HepG2 (cell line): ENCODE measurements around the gene REPIN1. TPM values are rescaled to one million over a fixed set of nuclear protein-coding genes. Genes with fewer than 3 reads are reported as not detected.

Source experiments
- CHCHD3 ChIP-seq: sonication (generic); formaldehyde crosslinking; IDR thresholded peaks from 2 replicates; pipeline ENCODE4 v1.8.0; 2022; ENCODE audit warnings: mild to moderate bottlenecking, missing genetic modification reagents, moderate library complexity
- HOXA9 ChIP-seq: sonication (generic); formaldehyde crosslinking; IDR thresholded peaks from 2 replicates; pipeline ENCODE4 v1.8.1; 2022; ENCODE audit warnings: missing genetic modification reagents, mild to moderate bottlenecking, moderate library complexity, borderline replicate concordance
- IRF2 ChIP-seq: IDR thresholded peaks from 2 replicates; pipeline ENCODE4 v1.6.1; 2018; ENCODE audit warnings: missing genetic modification reagents, missing compliant biosample characterization
- ISX ChIP-seq: sonication (generic); formaldehyde crosslinking; conservative IDR thresholded peaks from 2 replicates; pipeline ENCODE4 v1.5.0; 2020; ENCODE audit warnings: missing genetic modification reagents
- MATR3 ChIP-seq: sonication (generic); formaldehyde crosslinking; IDR thresholded peaks from 2 replicates; pipeline ENCODE4 v1.4.0; 2020; ENCODE audit warnings: missing genetic modification reagents
- MED1 ChIP-seq: sonication (generic); formaldehyde crosslinking; IDR thresholded peaks from 2 replicates; pipeline ENCODE4 v1.4.0; 2020; ENCODE audit warnings: missing genetic modification reagents
- U2AF1 ChIP-seq: fragments of 200-400 bp; formaldehyde crosslinking; optimal IDR thresholded peaks from 2 replicates; pipeline ENCODE3; 2017; ENCODE audit warnings: mild to moderate bottlenecking, low read depth, low read length
- ZNF333 ChIP-seq: sonication (generic); formaldehyde crosslinking; IDR thresholded peaks from 2 replicates; pipeline ENCODE4 v1.4.0; 2020; ENCODE audit warnings: mild to moderate bottlenecking, missing genetic modification reagents, borderline replicate concordance
- ZNF605 ChIP-seq: sonication (generic); formaldehyde crosslinking; IDR thresholded peaks from 2 replicates; pipeline ENCODE4 v1.8.0; 2022; ENCODE audit warnings: mild to moderate bottlenecking, missing genetic modification reagents
- ZNF629 ChIP-seq: sonication (generic); formaldehyde crosslinking; conservative IDR thresholded peaks from 2 replicates; pipeline ENCODE4 v1.5.0; 2020; ENCODE audit warnings: missing genetic modification reagents
- ZSCAN12 ChIP-seq: sonication (generic); formaldehyde crosslinking; IDR thresholded peaks from 2 replicates; pipeline ENCODE4 v1.9.0; 2021; ENCODE audit warnings: mild to moderate bottlenecking, missing genetic modification reagents
- ZSCAN29 ChIP-seq: sonication (generic); formaldehyde crosslinking; conservative IDR thresholded peaks from 2 replicates; pipeline ENCODE4 v1.4.0; 2020; ENCODE audit warnings: mild to moderate bottlenecking, missing genetic modification reagents
- polyA plus RNA-seq, 8 experiments: library from polyadenylated mRNA; depleted of rRNA in 3 of 8; stranded (reverse) in 7 of 8; unstranded in 1 of 8; fragments of >200 nt; fragmentation: Illumina TruSeq in 4 of 8; extraction: Trizol in 4 of 8; gene quantifications; 2 replicates each; pipeline versions ENCODE4 v1.2.1 to v1.2.3, GENCODE V29; 2011 to 2016; ENCODE audit warnings: low read depth in 4 of 8, missing spikeins in 1 of 8, mixed read lengths in 1 of 8; ENCODE audit not compliant: insufficient read depth in 1 of 8
- total RNA-seq, 5 experiments: library from RNA; depleted of rRNA; stranded (reverse); fragments of >200 nt; fragmentation: Illumina TruSeq; extraction: Trizol; gene quantifications; 2 replicates each; pipeline ENCODE4 v1.2.3, GENCODE V29; 2016; ENCODE audit warnings: low read depth in 1 of 5
- TF ChIP-seq, protein P1 (sequence below): sonication (generic); formaldehyde crosslinking; IDR thresholded peaks from 2 replicates; pipeline ENCODE4 v1.4.0; 2020; ENCODE audit warnings: mild to moderate bottlenecking, missing genetic modification reagents
- TF ChIP-seq, protein P2 (sequence below): sonication (generic); formaldehyde crosslinking; IDR thresholded peaks from 2 replicates; pipeline ENCODE4 v1.8.1; 2022; ENCODE audit warnings: mild to moderate bottlenecking, missing genetic modification reagents
- TF ChIP-seq, protein P3 (sequence below): IDR thresholded peaks from 2 replicates; pipeline ENCODE4 v1.6.1; 2016; ENCODE audit warnings: mild to moderate bottlenecking
- TF ChIP-seq, protein P4 (sequence below): sonication (generic); formaldehyde crosslinking; IDR thresholded peaks from 2 replicates; pipeline ENCODE4 v1.5.0; 2020; ENCODE audit warnings: mild to moderate bottlenecking, missing genetic modification reagents
- TF ChIP-seq, protein P5 (sequence below): sonication (generic); formaldehyde crosslinking; IDR thresholded peaks from 2 replicates; pipeline ENCODE4 v1.4.0; 2020; ENCODE audit warnings: mild to moderate bottlenecking, missing genetic modification reagents, borderline replicate concordance
- TF ChIP-seq, protein P6 (sequence below): IDR thresholded peaks from 2 replicates; pipeline ENCODE4 v1.6.1; 2016

REPIN1 gene
- total and polyA plus RNA-seq, 2 of the 13 experiments (the other 11 are each of a cell fraction or from before 2014, with no cell fraction given): 69.9 to 108 TPM

DNA sequence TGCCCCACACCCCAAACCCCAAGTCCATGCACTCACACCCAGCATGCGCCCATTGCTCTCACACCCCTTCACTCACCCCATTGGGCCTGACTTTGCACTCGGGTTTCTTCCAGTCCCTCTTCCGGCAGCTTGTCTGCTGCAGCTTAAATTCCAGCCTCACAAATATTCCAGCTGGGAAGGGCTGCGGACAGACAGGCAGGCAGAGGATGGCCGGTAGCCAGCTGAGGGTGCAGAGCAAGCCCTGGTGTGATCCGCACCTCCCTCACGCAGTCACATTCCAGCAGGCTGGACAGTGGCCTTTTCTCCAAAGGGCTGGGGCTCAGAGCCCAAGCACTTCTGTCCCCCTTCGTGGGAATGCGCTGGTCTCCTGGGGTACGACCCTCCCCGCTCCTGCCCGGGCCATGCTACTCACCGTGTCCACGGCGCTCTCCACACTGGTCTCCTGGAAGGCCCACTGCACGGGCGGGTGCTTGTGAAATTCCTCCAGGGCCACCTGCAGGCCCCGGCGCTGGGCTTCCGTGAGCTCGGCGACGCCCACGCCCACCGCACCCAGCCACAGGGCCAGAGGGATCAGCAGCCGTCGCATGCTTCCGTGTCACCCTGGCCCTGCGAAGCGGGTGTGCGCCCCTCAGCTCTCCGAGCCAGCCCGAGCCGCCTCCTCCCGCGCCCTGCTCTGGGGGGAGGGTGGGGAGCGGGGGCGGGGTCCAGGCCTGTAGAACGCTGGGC is 28.4 kb upstream of the REPIN1 start (continued):
- TF ChIP-seq ZNF629: peak; percentile 86
- TF ChIP-seq, protein P1, sequence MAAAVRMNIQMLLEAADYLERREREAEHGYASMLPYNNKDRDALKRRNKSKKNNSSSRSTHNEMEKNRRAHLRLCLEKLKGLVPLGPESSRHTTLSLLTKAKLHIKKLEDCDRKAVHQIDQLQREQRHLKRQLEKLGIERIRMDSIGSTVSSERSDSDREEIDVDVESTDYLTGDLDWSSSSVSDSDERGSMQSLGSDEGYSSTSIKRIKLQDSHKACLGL (CRISPR knock-in tag): peak; percentile 46; the same call in 1 of the 2 replicates
- TF ChIP-seq ZSCAN12 (CRISPR knock-in tag): no peak
- TF ChIP-seq MED1 (CRISPR knock-in tag): no peak
- TF ChIP-seq, protein P2, sequence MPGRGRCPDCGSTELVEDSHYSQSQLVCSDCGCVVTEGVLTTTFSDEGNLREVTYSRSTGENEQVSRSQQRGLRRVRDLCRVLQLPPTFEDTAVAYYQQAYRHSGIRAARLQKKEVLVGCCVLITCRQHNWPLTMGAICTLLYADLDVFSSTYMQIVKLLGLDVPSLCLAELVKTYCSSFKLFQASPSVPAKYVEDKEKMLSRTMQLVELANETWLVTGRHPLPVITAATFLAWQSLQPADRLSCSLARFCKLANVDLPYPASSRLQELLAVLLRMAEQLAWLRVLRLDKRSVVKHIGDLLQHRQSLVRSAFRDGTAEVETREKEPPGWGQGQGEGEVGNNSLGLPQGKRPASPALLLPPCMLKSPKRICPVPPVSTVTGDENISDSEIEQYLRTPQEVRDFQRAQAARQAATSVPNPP (CRISPR knock-in tag): no peak
- no peak for TF ChIP-seq HOXA9
- TF ChIP-seq ZNF605 (CRISPR knock-in tag): peak; percentile 81
- TF ChIP-seq, protein P3, sequence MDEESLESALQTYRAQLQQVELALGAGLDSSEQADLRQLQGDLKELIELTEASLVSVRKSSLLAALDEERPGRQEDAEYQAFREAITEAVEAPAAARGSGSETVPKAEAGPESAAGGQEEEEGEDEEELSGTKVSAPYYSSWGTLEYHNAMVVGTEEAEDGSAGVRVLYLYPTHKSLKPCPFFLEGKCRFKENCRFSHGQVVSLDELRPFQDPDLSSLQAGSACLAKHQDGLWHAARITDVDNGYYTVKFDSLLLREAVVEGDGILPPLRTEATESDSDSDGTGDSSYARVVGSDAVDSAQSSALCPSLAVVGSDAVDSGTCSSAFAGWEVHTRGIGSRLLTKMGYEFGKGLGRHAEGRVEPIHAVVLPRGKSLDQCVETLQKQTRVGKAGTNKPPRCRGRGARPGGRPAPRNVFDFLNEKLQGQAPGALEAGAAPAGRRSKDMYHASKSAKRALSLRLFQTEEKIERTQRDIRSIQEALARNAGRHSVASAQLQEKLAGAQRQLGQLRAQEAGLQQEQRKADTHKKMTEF (CRISPR knock-in tag): 0 out of 2 replicates have a peak, but pooled peaks have one; percentile 24
- no peak for TF ChIP-seq MATR3 (CRISPR knock-in tag)
- no peak for TF ChIP-seq ZSCAN29
- TF ChIP-seq ZNF333 (CRISPR knock-in tag): no peak
- TF ChIP-seq CHCHD3 (CRISPR knock-in tag): no peak
- TF ChIP-seq, protein P4, sequence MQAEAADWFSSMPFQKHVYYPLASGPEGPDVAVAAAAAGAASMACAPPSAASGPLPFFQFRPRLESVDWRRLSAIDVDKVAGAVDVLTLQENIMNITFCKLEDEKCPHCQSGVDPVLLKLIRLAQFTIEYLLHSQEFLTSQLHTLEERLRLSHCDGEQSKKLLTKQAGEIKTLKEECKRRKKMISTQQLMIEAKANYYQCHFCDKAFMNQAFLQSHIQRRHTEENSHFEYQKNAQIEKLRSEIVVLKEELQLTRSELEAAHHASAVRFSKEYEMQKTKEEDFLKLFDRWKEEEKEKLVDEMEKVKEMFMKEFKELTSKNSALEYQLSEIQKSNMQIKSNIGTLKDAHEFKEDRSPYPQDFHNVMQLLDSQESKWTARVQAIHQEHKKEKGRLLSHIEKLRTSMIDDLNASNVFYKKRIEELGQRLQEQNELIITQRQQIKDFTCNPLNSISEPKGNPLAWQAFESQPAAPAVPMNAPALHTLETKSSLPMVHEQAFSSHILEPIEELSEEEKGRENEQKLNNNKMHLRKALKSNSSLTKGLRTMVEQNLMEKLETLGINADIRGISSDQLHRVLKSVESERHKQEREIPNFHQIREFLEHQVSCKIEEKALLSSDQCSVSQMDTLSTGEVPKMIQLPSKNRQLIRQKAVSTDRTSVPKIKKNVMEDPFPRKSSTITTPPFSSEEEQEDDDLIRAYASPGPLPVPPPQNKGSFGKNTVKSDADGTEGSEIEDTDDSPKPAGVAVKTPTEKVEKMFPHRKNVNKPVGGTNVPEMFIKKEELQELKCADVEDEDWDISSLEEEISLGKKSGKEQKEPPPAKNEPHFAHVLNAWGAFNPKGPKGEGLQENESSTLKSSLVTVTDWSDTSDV (CRISPR knock-in tag): no peak
- no peak for TF ChIP-seq IRF2 (CRISPR knock-in tag)
- no peak for TF ChIP-seq ISX (CRISPR knock-in tag)
- TF ChIP-seq, protein P5, sequence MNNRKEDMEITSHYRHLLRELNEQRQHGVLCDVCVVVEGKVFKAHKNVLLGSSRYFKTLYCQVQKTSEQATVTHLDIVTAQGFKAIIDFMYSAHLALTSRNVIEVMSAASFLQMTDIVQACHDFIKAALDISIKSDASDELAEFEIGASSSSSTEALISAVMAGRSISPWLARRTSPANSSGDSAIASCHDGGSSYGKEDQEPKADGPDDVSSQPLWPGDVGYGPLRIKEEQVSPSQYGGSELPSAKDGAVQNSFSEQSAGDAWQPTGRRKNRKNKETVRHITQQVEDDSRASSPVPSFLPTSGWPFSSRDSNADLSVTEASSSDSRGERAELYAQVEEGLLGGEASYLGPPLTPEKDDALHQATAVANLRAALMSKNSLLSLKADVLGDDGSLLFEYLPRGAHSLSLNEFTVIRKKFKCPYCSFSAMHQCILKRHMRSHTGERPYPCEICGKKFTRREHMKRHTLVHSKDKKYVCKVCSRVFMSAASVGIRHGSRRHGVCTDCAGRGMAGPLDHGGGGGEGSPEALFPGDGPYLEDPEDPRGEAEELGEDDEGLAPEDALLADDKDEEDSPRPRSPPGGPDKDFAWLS (CRISPR knock-in tag): no peak
- TF ChIP-seq, protein P6, sequence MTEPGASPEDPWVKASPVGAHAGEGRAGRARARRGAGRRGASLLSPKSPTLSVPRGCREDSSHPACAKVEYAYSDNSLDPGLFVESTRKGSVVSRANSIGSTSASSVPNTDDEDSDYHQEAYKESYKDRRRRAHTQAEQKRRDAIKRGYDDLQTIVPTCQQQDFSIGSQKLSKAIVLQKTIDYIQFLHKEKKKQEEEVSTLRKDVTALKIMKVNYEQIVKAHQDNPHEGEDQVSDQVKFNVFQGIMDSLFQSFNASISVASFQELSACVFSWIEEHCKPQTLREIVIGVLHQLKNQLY (CRISPR knock-in tag): no peak
- TF ChIP-seq U2AF1: no peak
